HEK293T (cell line): ENCODE results near the gene ITGAE.

Experiments used
- CTCF ChIA-PET: fragments of 350-600 bp; formaldehyde crosslinking; extraction: SDS; loops from one replicate; lab custom pipeline; 2021; ENCODE audit warnings: antibody characterized with exemption, inconsistent platforms; lab: Yijun Ruan, JAX
- POLR2A ChIA-PET: fragments of 350-600 bp; formaldehyde crosslinking; extraction: SDS; loops from one replicate; lab custom pipeline; 2020; ENCODE audit warnings: antibody characterized with exemption, inconsistent platforms; lab: Yijun Ruan, JAX
- DNase-seq: peaks from one replicate; pipeline ENCODE4 v3.0.0; 2012; ENCODE audit warnings: mixed read lengths; ENCODE audit errors: extremely low spot score
- ARNT ChIP-seq: fragments of 450-650 bp; IDR thresholded peaks from 2 replicates; pipeline ENCODE4 v1.6.1; 2017; ENCODE audit warnings: mild to moderate bottlenecking
- BHLHE40 ChIP-seq: fragments of 450-650 bp; IDR thresholded peaks from 2 replicates; pipeline ENCODE4 v1.6.1; 2016; ENCODE audit warnings: mild to moderate bottlenecking, moderate library complexity, borderline replicate concordance
- CTBP1 ChIP-seq: fragments of 450-650 bp; IDR thresholded peaks from 2 replicates; pipeline ENCODE4 v1.6.1; 2016; ENCODE audit warnings: borderline replicate concordance
- ELF4 ChIP-seq: fragments of 450-650 bp; IDR thresholded peaks from 2 replicates; pipeline ENCODE4 v1.6.1; 2017; ENCODE audit warnings: antibody characterized with exemption
- FOXA1 ChIP-seq: fragments of 450-650 bp; IDR thresholded peaks from 2 replicates; pipeline ENCODE4 v1.6.1; 2016; ENCODE audit warnings: mild to moderate bottlenecking
- FOXK2 ChIP-seq: fragments of 450-650 bp; IDR thresholded peaks from 2 replicates; pipeline ENCODE4 v1.6.1; 2016; ENCODE audit warnings: mild to moderate bottlenecking
- FOXM1 ChIP-seq: fragments of 450-650 bp; IDR thresholded peaks from 2 replicates; pipeline ENCODE4 v1.6.1; 2017; ENCODE audit warnings: mild to moderate bottlenecking, borderline replicate concordance
- HDGF ChIP-seq: fragments of 450-650 bp; IDR thresholded peaks from 2 replicates; pipeline ENCODE4 v1.6.1; 2017; ENCODE audit warnings: antibody characterized with exemption, borderline replicate concordance
- L3MBTL2 ChIP-seq: fragments of 450-650 bp; conservative IDR thresholded peaks from 2 replicates; pipeline ENCODE4 v1.6.1; 2016; ENCODE audit warnings: mild to moderate bottlenecking
- LEF1 ChIP-seq: fragments of 450-650 bp; IDR thresholded peaks from 2 replicates; pipeline ENCODE4 v1.6.1; 2017; ENCODE audit warnings: mild to moderate bottlenecking, borderline replicate concordance
- NFRKB ChIP-seq: fragments of 450-650 bp; IDR thresholded peaks from 2 replicates; pipeline ENCODE4 v1.6.1; 2016; ENCODE audit warnings: mild to moderate bottlenecking, moderate library complexity
- SP1 ChIP-seq: fragments of 450-650 bp; IDR thresholded peaks from 2 replicates; pipeline ENCODE4 v1.6.1; 2017
- SUZ12 ChIP-seq: fragments of 450-650 bp; IDR thresholded peaks from 2 replicates; pipeline ENCODE4 v1.6.1; 2016; ENCODE audit warnings: mild to moderate bottlenecking
- TARDBP ChIP-seq: fragments of 450-650 bp; IDR thresholded peaks from 2 replicates; pipeline ENCODE4 v1.6.1; 2016
- ZNF384 ChIP-seq: fragments of 450-650 bp; IDR thresholded peaks from 2 replicates; pipeline ENCODE4 v1.6.1; 2016
- TF ChIP-seq, protein P1 (sequence below): fragments of 450-650 bp; IDR thresholded peaks from 2 replicates; pipeline ENCODE4 v1.6.1; 2016

Gene ITGAE, protein sequence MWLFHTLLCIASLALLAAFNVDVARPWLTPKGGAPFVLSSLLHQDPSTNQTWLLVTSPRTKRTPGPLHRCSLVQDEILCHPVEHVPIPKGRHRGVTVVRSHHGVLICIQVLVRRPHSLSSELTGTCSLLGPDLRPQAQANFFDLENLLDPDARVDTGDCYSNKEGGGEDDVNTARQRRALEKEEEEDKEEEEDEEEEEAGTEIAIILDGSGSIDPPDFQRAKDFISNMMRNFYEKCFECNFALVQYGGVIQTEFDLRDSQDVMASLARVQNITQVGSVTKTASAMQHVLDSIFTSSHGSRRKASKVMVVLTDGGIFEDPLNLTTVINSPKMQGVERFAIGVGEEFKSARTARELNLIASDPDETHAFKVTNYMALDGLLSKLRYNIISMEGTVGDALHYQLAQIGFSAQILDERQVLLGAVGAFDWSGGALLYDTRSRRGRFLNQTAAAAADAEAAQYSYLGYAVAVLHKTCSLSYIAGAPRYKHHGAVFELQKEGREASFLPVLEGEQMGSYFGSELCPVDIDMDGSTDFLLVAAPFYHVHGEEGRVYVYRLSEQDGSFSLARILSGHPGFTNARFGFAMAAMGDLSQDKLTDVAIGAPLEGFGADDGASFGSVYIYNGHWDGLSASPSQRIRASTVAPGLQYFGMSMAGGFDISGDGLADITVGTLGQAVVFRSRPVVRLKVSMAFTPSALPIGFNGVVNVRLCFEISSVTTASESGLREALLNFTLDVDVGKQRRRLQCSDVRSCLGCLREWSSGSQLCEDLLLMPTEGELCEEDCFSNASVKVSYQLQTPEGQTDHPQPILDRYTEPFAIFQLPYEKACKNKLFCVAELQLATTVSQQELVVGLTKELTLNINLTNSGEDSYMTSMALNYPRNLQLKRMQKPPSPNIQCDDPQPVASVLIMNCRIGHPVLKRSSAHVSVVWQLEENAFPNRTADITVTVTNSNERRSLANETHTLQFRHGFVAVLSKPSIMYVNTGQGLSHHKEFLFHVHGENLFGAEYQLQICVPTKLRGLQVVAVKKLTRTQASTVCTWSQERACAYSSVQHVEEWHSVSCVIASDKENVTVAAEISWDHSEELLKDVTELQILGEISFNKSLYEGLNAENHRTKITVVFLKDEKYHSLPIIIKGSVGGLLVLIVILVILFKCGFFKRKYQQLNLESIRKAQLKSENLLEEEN

DNA sequence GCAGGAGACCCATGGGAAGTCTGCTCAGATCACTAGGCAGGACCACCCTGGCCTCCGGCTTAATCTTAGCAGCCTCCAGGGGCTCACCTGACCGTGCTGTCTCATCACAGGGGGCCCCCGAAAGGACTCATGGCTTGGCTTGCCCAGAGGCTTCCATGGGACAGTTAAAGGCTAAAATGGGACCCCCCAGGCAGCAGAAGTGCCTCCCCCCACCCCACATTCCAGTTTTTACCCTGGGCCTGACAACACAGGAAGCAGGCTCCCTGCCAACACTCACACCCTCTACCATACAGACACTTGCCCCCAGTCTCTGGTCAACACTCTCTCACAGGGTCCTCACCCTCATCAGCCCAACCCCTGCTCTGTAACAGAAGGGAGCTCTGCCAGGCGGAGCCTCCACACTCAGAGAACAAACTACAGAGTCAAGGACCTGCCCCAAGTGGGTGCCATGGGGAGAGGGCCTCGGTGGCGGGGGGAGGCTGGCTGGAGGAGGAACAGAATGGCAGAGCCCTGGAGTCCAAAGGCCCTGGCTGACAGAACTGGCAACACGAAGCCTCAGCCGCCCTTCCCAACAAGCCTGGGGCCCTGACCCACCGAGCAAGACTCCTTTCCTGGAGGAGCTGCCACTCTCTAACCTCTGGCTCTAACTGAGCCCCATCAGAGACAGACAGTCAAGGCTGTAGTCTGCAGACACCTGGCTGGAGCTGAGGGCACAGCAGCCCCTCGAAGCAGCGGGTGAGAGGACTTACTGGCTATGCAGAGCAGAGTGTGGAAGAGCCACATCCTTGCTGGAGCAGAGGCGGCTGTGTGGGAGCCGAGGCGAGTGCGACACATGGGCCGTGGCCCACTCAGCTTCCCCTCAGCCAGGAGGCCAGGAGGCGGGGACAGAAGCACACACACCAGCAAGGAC, at the start of gene ITGAE:
Gene ITGAE, minus strand, starts transcription at position 827 of the 910 bp plus-strand sequence. Its CDS starts 44 bp downstream, at position 783.
- TF ChIP-seq NFRKB (no peak), FOXK2 (no peak), LEF1 (no peak), BHLHE40 (no peak), TARDBP (no peak), FOXM1 (no peak), HDGF (no peak), CTBP1 (no peak), ARNT (no peak), L3MBTL2 (no peak), SUZ12 (no peak), SP1 (no peak), FOXA1 (no peak), ZNF384 (no peak), ELF4 (no peak)
- TF ChIP-seq, protein P1, sequence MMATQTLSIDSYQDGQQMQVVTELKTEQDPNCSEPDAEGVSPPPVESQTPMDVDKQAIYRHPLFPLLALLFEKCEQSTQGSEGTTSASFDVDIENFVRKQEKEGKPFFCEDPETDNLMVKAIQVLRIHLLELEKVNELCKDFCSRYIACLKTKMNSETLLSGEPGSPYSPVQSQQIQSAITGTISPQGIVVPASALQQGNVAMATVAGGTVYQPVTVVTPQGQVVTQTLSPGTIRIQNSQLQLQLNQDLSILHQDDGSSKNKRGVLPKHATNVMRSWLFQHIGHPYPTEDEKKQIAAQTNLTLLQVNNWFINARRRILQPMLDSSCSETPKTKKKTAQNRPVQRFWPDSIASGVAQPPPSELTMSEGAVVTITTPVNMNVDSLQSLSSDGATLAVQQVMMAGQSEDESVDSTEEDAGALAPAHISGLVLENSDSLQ: no peak
- no peak for DNase-seq
- CTCF ChIA-PET: no interaction called here
- POLR2A ChIA-PET: no interaction called here

DNA sequence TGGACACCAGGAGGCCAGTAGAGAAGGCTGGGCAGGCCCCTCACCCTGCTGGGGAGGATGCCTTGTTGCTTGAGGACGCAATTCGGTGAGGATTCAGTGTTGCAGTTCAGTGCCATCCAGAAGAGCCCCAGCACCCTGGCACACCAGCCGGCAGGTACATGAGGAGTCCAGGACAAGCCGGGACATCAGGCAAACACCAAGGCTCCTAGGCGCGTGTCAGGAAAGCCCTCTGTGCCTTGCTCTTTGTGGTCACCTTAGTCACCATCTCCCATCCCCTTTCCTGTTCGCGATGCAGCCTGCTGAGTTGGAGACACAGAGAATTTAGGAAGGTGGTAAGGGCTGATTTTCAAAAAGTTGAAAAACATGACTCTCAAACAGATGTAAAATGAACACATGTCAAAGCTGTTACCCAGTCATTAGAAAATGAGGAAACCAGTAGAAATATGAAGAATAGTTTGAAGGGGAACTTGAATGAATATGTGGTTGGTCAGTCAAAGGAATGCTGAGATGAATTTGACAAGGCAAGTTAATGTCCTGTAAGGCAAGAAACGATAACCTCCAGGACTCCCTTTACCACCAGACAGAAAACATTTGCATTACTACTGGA, 47.3 kb upstream of the ITGAE start:
- DNase-seq: no peak
- ChIA-PET CTCF (no interaction called here), POLR2A (no interaction called here)
- no peak for TF ChIP-seq ELF4

DNA sequence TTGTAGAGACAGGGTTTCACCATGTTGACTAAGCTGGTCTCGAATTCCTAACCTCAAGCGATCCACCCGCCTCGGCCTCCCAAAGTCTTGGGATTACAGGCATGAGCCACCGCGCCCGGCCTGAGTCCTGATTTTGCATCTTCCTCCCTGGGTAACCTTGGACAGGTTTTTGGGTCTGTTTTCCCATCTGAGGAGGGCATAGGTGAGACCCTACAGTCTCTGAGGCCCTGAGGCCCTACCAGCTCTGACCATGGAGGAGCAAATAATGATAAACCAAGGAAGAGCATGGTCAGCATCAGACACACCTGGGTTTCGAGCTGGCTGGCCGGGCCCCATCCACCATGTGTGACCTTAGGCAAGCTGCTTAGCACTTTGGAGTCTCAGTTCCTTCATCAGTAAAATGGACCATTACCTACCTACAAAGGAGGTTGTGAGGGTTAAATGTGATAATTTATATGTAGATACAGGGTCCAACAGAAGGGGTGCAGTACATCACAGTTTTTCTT, 46.2 kb upstream of the ITGAE start:
- TF ChIP-seq SP1 (no peak), ARNT (no peak), BHLHE40 (no peak), FOXM1 (no peak), LEF1 (no peak), FOXK2 (no peak), SUZ12 (no peak), L3MBTL2 (no peak), CTBP1 (no peak), TARDBP (no peak), FOXA1 (no peak)
- CTCF ChIA-PET: interaction anchor here (1.0 to 1.9 kb wide), 4 partner anchors 21 to 110 kb away, joined by 3 to 10 read pairs (median 5); no protein-coding TSS in a partner anchor
- DNase-seq: no peak
- POLR2A ChIA-PET: interaction anchor here (2.4 kb wide), 1 partner anchor 42 kb away, joined by 8 read pairs; no protein-coding TSS in a partner anchor

DNA sequence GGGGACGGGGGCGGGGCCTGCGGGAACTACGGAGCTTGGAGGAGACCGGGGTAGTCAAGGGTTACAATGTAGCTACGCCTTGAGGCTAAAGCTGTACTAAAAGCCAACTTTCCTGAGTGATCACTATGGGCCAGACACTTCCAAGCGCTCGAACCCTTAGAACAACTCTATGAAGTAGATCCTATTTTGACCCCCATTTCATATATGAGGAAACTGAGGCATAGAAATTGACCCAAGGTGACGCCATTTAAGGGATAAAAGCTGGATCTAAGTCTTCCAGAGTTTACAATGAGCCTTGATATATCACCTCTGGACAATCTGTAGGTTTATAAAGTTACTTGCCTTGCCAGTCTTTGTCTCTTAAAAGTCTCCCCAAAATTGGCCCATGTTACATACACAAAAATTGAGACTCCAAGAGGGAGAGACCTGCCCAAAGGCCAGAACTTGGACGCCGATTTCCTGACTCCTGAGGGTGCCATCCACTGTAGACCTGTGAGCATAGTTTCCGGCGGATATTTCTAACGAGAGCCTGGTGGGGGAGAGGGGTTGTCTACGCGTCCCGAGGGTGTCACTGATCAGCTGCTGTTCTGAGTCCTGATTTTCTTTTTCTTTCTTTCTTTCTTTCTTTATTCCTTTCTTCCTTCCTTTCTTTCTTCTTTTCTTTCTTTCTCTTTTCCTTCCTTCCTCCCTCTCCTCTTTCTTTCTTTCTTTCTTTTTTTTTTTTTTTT, 45.6 kb upstream of the ITGAE start:
- no peak for TF ChIP-seq ARNT
- no peak for TF ChIP-seq SUZ12
- TF ChIP-seq NFRKB: no peak
- TF ChIP-seq, protein P1: no peak
- TF ChIP-seq HDGF: no peak
- TF ChIP-seq FOXA1: no peak
- no peak for TF ChIP-seq SP1
- TF ChIP-seq LEF1: no peak
- no peak for TF ChIP-seq CTBP1
- no peak for TF ChIP-seq ZNF384
- TF ChIP-seq FOXM1: no peak
- TF ChIP-seq TARDBP: no peak
- TF ChIP-seq ELF4: no peak
- TF ChIP-seq FOXK2: no peak
- no peak for TF ChIP-seq BHLHE40
- TF ChIP-seq L3MBTL2: no peak
- no peak for DNase-seq
- ChIA-PET CTCF (interaction anchor here (0.5 to 1.9 kb wide), 10 partner anchors 10 to 123 kb away, joined by 3 to 10 read pairs (median 4); partner anchors contain the start of genes HASPIN and P2RX1), POLR2A (interaction anchor here (0.7 to 2.4 kb wide), 8 partner anchors 23 to 199 kb away, joined by 3 to 8 read pairs (median 4); partner anchors contain the start of gene HASPIN)
